GF-D8 (cell line): ENCODE measurements around the gene ARHGAP5.
A peak's percentile ranks its signal among the peaks of the same experiment; 100 is the strongest.

Source experiments
- DNase-seq: peaks from one replicate; lab custom pipeline; 2025; lab: John Stamatoyannopoulos, UW

Gene ARHGAP5

DNA sequence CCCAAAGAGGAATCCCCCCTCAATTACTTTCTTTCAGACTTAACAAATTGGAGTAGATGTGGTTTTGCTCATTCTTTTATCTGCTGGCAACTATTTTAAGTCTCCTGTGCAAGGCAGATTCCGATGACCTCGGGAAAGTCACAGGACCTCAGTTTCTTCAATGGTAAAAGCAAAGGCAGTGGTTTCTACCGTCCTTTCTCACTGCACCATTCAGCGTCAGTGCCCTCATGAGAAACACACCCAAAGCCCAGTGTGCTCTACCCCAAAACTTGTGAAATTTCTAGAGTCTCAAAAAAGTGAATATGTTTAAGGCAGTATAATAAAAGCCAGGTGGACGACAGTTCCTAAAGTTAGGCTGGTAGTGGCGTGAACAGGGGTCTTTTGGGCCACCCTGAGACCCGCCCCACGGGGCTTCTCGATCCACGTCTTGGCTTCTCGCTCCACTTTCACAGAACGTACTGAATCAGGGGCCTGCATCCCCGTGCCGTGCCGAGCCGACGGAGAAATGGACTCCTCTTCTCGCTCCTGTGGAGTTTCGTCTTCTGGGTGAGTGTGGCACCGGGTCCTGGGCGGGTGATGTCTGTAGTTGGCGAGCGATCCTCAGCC lies 1.3 kb upstream of the ARHGAP5 start:
- DNase-seq, result no peak

DNA sequence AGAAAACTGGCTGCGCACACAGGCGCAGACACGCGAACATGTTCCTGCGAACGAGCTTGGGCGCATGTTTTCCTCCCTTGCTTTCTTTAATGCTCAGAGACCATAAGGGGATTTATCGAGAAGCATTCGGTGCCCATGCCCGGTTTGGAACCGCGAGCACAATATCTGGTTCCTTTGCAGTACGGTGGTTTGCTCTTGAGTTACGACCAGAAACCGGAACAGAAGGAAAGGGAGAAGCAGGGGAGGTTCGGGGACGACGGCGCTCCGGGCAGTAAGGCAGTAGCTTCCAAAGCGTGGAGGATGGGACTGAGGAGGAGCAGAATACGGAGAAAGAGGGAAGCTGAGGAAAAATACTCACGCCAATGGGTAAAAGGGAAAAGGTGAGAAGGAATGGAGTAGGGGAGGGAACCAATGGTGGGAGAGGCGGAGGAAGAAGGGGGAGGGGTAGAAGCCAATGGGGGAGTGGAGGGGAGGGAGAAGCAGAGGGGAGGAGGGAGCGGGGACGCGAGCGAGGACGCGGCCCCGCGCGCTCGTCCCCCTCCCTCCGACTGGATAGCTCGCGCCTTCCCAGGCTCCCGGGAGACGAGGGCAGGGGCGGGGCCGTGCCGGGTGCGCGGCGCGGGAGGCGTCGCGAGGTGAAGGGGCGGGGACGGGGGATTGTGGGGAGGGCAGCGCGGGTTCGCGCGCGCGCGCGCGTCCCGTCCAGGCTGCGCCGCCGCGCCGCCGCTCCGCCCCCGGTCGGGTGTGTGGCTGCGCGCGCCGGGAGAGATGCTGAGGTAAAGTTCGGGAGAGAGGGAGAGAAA lies 625 bp upstream of the ARHGAP5 start:
- peak; percentile 80 for DNase-seq

DNA sequence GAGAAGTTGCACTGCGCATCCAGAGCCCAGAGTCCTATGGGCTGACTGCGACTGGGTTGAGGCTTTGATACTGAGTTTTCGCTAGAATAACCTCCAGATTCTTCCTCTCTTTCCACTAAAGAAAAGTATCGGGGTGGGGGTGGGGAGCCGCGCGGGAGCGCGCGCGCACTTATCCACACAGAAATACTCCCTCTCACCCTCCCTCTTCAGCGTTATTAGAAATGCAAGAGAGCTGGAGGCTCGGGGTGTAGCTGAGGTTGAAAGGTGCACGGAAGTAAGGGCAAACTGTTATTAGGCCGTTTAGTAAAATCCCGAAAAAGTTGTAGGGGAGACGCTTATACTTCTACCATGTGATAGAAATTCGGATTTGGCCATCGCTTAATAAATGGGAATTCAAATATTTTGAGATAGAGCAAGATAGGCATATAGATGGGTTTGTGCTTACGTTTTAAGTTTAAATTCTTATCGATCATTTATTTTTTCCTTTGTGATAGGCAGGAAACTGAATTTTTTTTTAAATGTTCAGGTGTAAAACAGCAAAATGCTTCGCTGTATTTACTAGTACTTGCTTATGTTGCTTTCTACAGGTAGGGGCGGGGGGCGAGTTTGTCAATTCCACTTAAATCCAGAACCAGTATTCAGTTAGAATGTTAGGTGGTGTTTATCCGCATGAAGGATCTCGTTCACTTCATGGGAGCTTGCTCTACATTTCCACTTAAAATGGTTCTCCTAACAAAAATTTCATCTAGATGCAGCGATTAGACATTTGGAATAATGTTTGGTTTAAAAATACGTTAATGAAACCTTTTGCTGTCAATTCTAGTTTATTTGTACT lies 1.1 kb downstream of the ARHGAP5 start:
- peak; percentile 21 for DNase-seq

DNA sequence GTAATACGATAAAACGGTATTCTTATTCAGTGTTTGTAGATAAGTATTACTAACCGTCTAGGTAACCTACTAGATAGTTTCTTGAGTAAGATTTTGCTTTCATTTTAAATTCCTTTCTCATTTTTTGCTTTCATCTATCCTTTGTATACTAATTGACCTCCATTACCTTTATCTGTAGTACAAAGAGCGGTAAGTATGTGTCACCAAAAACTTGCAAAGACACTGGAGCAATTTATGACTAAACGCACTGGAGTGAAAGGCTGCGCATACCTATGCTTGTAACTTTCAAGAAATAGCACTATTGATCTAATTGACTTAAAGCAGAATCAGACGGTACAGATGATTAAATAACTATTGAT lies 1.7 kb downstream of the ARHGAP5 start:
- no peak for DNase-seq

DNA sequence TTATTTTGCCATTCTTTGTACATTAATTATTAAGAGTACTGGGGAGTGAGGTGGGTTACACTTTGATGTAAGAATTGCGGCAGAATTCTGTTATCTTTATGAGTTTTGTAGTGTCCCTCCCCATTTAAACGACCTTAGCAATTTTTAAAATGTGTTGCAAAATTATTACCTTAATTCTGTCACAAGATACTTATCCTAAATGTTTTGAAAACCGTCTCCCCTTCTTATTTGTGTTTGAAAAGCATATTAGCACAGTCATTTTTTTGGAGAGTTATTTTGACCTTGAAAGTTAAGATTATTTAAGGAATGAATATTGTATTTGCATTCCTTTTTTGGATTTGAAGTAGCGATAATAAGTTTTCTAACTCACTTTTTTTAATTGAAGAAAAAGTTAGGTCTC lies 2.2 kb downstream of the ARHGAP5 start:
- DNase-seq, result no peak

DNA sequence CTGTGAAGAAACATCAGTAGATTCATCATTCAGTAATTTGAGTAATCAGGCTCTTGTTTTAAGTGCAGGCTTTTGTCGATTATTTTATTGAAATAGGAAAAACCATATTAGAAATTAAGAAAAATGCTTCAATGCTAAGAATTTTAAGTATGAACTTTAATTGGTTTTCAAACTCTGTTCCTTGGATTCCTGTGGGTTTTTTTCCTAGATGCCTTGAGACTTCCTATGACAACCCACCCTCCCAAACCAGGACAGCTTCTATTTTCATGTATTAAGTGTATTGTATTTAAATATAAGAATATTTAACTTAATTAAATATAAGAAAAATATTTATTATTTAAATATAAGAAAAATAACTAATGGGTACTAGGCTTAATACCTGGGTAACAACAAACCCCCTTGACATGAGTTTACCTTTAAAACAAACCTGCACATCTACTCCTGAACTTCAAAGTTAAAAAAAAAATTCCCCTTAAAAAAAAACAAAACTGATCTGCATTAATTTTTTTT lies 3.0 kb downstream of the ARHGAP5 start:
- no peak for DNase-seq

DNA sequence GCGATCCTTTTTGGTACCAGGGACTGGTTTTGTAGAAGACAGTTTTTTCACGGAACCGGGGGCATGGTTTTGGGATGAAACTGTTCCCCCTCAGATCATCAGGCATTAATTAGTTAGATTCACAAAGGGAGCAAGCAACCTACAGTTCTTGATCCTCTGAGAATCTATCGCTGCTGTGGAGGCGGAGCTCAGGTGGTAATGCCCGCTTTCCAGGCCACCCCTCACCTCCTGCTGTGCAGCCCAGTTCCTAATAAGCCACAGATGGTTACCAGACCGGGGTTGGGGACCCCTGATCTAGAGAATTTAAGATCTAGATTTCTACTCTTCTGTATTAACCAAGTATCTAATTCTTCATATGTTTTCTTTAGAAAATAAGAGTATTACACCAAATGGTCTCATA lies 4.8 kb downstream of the ARHGAP5 start:
- DNase-seq, result no peak

DNA sequence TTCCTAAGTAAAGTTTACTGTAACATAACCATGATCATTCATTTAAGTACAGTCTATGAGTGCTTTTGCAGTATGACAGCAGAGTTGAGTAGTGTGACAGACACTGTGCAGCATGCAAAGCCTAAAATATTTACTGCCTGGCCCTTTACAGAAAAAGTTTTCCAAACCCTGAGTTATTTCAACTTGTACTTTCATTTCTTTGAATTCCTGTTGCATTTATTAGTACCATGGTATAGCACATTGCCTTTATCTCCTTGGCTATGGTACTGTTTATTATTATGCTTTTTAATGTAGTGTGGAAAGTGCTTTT lies 6.2 kb downstream of the ARHGAP5 start:
- DNase-seq, result no peak

DNA sequence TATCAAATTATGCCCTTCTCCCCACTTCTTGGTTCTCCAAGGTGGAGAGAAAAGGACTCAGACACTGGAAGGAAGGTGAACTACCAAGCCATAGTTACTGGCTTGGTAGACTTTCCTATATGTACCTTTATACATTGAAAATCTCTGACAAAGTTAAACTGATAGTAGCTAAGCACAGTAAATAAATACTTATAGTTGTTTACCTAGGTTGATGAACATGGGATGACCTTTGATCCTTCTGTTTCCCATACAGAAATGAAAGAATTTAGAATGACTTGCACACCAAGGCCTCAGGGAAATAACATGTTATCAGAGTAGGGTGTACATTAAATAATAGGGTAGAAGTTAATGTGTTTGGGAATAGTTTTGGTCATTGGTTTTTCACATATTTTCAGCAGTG lies 6.7 kb downstream of the ARHGAP5 start:
- DNase-seq, result no peak

DNA sequence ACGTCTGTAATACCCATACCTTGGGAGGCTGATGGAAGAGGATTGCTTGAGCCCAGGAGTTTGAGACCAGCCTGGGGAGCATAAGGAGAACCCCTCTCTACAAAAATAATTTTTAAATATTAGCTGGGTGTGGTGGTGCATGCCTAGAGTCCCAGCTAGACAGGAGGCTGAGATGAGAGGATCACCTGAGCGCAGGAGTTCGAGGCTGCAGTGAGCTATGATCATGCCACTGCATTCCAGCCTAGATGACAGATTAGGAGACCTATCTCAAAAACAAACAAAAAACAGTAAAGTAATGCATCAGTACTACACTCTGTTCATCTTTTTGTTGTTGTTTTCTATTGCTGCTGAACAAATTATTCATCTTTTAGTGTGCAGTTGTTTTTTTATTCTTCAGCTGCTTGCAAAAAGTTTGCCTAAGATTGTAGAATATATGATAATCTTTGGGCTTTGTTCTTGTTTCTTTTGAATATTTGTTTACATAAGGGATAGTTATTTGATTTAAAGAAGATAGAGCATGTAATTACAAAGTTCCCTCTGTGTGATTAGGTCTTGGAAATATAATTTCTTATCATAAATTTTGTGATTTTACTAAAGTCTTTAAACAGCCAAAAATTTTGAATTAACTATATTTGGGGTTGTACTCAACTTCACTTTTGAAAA lies 8.2 kb downstream of the ARHGAP5 start:
- DNase-seq, result no peak

DNA sequence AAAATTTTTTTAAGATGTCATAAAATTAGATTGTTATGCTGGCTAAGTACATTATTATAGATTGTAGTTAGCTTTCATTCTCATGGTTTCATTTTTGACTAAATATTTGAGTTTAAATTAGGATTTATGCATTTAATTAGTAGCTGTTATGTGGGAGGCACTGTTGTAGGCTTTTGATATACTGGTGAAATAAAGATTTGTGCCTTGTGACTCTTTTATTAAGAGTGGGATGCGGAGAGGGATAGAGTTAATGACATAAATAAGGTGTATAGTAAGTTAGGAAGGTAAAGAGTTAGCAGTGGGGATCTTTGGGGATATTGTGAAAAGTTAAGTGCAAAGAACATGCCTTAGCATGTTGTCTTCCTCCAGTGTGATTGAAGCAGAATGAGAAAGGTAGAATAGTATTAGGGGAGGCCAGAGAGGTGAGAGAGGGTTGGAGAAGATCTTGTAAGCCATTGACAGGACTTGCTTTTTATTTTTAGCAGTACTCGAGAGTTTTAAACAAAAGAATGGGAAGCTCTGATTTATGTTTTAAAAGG lies 8.8 kb downstream of the ARHGAP5 start:
- DNase-seq, result no peak

DNA sequence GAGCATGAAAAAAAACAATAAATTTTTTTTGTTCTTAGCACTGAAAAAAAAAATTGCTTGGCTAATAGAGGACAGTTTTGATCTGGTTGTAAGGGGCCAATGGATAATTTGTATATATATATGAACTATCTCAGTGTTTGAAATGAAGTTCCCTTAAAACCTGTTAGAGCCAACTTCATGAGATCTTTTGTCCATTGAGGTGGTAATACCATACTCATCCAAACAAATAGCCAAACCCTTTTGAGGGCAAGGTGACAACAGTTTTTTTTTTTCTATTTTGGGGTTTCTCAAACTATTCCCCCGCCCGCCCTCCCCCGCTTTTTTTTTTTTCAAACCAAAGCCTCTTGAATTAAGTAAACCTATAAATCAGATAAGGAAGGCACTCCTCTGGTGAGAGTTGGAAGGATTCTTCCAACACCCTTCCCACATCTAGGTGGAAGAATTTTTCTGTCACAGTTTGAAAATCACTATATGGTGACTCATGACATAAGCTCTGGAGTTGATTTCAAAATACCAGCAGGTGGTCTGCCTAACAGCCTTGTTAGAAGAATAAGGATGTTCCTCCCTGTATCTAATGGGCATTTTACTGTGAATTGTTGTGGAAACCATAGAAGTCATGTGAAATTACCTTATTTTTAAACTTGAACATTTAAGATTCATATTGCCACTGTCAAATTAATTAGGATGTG lies 10.2 kb downstream of the ARHGAP5 start:
- DNase-seq, result no peak

DNA sequence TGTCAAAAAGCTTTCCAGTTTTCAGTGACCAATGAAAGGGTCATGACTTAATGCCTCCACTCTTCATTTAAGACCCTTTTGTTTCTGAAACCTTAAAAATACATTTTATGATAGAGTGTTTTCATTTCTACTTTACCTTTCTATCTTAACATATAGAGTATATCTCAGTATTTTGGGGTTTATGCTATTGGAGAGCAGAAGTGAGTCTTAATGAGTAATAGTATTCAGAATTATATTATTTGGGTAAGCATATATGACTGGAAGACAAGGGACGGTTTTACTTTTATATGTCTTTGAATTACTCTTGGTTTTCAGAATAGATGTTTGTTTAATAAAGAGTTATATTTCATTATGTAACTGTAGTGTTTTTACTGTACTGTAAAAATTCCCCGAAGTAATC lies 10.8 kb downstream of the ARHGAP5 start:
- no peak for DNase-seq

DNA sequence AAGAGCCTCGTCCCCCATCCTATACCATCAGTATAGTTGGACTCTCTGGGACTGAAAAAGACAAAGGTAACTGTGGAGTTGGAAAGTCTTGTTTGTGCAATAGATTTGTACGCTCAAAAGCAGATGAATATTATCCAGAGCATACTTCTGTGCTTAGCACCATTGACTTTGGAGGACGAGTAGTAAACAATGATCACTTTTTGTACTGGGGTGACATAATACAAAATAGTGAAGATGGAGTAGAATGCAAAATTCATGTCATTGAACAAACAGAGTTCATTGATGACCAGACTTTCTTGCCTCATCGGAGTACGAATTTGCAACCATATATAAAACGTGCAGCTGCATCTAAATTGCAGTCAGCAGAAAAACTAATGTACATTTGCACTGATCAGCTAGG lies 13.6 kb downstream of the ARHGAP5 start:
- no peak for DNase-seq

DNA sequence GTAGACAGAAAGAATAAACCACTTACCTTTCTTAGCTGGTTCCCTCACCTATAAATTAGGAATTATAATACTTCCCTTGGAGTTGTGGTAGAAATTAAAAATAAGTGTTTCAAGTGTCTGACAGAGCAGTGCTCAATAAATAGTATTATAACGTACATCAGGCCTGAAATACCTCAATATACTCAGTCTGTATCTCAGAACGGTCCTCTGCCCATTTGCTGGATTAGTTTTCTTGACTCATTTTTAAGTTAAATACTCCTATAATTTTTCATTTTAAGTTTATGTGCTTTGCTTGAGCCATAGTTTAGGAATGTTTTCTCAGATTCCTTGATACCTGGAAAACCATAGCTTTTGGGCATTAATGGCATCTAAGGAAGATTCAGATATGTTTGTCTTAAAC lies 22.4 kb downstream of the ARHGAP5 start:
- DNase-seq, result no peak

DNA sequence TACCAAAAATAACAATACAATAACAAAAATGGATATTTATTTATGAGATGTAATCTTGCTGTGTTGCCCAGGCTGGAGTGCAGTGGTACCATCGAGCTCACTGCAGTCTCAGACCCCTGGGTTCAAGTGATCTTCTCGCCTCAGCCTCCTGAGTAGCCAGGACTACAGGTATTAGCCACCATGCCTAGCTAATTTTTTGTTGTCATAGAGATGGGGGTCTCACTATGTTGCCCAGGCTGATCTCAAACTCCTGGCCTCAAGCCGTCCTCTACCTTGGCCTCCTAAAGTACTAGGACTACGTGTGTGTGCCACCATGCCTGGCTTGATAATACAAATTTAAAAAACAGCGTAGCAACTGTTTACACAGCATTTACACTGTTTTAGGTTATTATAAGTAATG lies 23.1 kb downstream of the ARHGAP5 start:
- DNase-seq, result no peak

DNA sequence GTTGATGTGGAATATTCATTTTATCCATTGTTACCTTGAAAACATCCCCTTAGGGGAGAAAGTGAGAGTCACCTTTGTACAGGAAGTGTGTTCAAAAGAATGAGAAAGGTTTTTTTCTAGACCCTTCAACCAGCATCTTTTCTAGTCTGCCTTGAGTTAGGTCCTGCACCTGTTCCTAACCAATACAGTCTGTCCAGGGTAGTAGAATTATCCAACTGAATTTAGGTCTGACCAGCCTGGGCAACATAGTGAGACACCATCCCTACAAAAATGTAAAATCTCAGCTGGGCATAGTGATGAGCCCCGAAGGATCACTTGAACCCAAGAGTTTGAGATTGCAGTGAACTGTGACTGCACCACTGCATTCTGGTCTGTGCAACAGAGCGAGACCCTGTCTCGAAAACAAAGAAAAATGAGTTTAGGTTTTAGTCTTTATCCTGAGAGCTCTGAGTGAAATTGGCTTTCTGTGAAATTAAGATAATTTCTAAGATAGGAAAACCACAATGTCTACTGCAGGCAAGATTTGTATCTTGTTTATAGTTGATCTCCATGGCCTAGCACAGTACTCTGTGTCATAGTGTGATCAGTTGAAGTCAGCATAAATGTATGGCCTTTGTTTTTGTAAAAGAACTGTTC lies 25.2 kb downstream of the ARHGAP5 start:
- peak; percentile 18 for DNase-seq

DNA sequence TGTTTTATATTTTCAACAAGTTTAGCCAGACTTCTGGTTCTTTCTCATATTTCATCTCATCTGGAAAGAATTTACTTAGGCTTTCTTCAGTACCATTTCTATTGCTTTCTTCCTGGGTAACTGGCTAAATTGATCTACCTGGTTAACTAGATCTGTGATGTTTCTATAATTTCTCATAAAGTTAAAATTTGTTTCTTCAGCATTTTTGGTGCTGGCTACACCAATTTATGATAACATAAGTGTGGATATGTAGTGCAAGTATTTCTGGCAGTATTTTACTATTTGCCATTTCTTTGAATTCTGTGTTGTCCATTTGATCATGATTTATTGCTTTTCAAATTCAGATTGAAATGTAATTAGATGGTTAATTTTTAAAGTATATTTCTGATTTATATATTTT lies 25.9 kb downstream of the ARHGAP5 start:
- DNase-seq, result no peak

DNA sequence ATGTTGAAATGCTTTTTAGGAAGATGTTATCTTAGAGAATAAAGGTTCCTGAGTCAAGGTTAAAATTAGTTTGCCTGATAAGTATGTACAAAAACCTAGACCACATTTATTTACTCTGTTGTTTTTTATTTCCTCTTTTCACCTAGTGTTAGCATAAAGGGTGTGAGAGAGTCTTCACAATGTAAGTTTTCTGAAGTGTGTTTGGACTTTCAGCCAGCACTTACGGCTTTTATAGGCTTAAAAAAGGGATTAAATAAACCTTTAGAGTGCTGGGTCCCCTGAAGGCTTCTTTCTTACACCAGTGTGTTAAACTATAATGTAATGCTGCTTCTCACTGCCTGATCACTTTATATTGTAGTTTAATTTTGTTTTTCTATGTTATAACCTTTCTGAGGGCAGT lies 27.2 kb downstream of the ARHGAP5 start:
- DNase-seq, result no peak

DNA sequence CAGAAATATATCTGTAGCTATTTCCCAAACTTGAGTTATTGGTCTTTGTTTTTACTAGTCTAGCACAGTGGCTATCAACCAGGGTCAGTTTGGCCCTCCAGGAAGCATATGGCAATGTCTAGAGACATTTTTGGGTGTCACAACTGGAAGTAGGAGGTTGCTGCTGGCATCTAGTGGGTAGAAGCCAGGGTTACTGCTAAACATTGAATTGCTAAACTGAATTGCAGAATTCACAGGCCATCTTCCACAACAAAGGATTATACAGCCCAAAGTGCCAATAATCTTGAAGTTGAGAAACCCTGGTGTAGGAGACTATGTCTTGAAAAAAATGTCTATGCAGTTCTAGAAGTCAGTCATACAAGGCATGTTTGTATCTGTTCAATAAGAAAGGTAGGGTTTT lies 27.7 kb downstream of the ARHGAP5 start:
- peak; percentile 46 for DNase-seq
